CD4-positive, alpha-beta memory T cell (primary cell): ENCODE results near the gene SGIP1. TPM values are rescaled to one million over a fixed set of nuclear protein-coding genes. Genes with fewer than 3 reads are reported as not detected.

Source experiments
- CTCF ChIA-PET: fragments of 350-600 bp; sonication (Branson Sonifier 250); formaldehyde crosslinking; loops from one replicate; lab custom pipeline; 2021; ENCODE audit warnings: inconsistent platforms; ENCODE audit not compliant: partially characterized antibody; lab: Charles Lee
- POLR2A ChIA-PET: fragments of 350-600 bp; sonication (Branson Sonifier 250); formaldehyde crosslinking; loops from one replicate; lab custom pipeline; 2021; ENCODE audit not compliant: partially characterized antibody; lab: Charles Lee
- DNase-seq, 5 donors: peaks; one replicate each; pipeline versions ENCODE4 v3.0.0 to v3.0.0-alpha.2; 2020 to 2022; ENCODE audit warnings: mixed read lengths in 1 of 5
- H3K27ac ChIP-seq: one replicate; pipeline ENCODE4 v1.7.0; 2013; ENCODE audit warnings: low read depth, low read length
- H3K27me3 ChIP-seq: 2 replicates; pipeline ENCODE4 v1.7.0; 2013; ENCODE audit warnings: mild to moderate bottlenecking, low read length, moderate library complexity; ENCODE audit not compliant: insufficient read depth
- H3K36me3 ChIP-seq: 2 replicates; pipeline ENCODE4 v1.7.0; 2013; ENCODE audit warnings: mild to moderate bottlenecking, low read length, moderate library complexity; ENCODE audit not compliant: insufficient read depth
- H3K4me1 ChIP-seq: 2 replicates; pipeline ENCODE4 v1.7.0; 2013; ENCODE audit warnings: mild to moderate bottlenecking, low read length, moderate library complexity; ENCODE audit not compliant: insufficient read depth
- H3K4me3 ChIP-seq, 2 donors: one replicate each; pipeline ENCODE4 v1.7.0; 2013; ENCODE audit warnings: low read length in 2 of 2, mild to moderate bottlenecking in 1 of 2
- H3K9me3 ChIP-seq, 2 donors: one replicate each; pipeline ENCODE4 v1.7.0; 2013; ENCODE audit warnings: low read length in 2 of 2, control low read depth in 1 of 2; ENCODE audit not compliant: control insufficient read depth in 1 of 2
- H3K27ac Mint-ChIP-seq, 7 donors: one replicate each; pipeline ENCODE4 v1.8.0; 2020 to 2021; ENCODE audit warnings: mixed read lengths in 7 of 7, mild to moderate bottlenecking in 6 of 7, inconsistent platforms in 3 of 7, moderate library complexity in 3 of 7
- H3K27me3 Mint-ChIP-seq, 2 donors: one replicate each; pipeline ENCODE4 v1.8.0; 2020 to 2021; ENCODE audit warnings: mixed read lengths in 2 of 2
- H3K36me3 Mint-ChIP-seq, 2 donors: one replicate each; pipeline ENCODE4 v1.8.0; 2020 to 2021; ENCODE audit warnings: mixed read lengths in 2 of 2, inconsistent platforms in 1 of 2, mild to moderate bottlenecking in 1 of 2
- H3K4me1 Mint-ChIP-seq, 4 donors: one replicate each; pipeline ENCODE4 v1.8.0; 2020 to 2021; ENCODE audit warnings: mixed read lengths in 4 of 4, mild to moderate bottlenecking in 1 of 4
- H3K4me3 Mint-ChIP-seq, 8 donors: one replicate each; pipeline ENCODE4 v1.8.0; 2020 to 2021; ENCODE audit warnings: mixed read lengths in 8 of 8, mild to moderate bottlenecking in 7 of 8, moderate library complexity in 6 of 8, inconsistent platforms in 3 of 8
- H3K9me3 Mint-ChIP-seq, 8 donors: one replicate each; pipeline ENCODE4 v1.8.0; 2020 to 2021; ENCODE audit warnings: mixed read lengths in 8 of 8, mild to moderate bottlenecking in 5 of 8, inconsistent platforms in 3 of 8, moderate library complexity in 1 of 8
- intact Hi-C: fragments of 100-400 bp; cut with micrococcal nuclease; formaldehyde crosslinking; loops from one replicate; pipeline ENCODE4 v1.15.1; 2023
- polyA plus RNA-seq, 2 donors: library from polyadenylated mRNA; unstranded; fragments of 300-500 nt; fragmentation: Illumina TruSeq; gene quantifications; one replicate each; pipeline ENCODE4 v1.2.3, GENCODE V29; 2021
- total RNA-seq, 2 experiments: library from RNA; stranded (reverse); gene quantifications; one replicate each; pipeline ENCODE4 v1.2.3, GENCODE V29; 2021

The SGIP1 gene
- total and polyA plus RNA-seq, 4 experiments from 2014 or later = not detected

- CTCF ChIA-PET = interaction anchor here (0.5 to 8.0 kb wide), 18 partner anchors 7 to 888 kb away, joined by 3 to 95 read pairs (median 3); partner anchors contain the start of genes DNAI4, IL23R and MIER1
- H3K9me3 Mint-ChIP-seq = no peaks in the 10 kb centered on the region
- no peaks in the 10 kb centered on the region for H3K9me3 ChIP-seq
- H3K27ac ChIP-seq = no peak overlapping the region
- peaks cover 13 to 17% (median 15%) of the 10 kb centered on the region in 4 donors for H3K4me1 Mint-ChIP-seq
- no peak overlapping the region for H3K4me3 Mint-ChIP-seq
- peak; percentile 53 to 59 (median 54) for DNase-seq
- intact Hi-C loops = loop anchor here (1.0 to 10.0 kb wide), 8 partner anchors 166 to 735 kb away; partner anchors contain the start of genes SERBP1 and SLC35D1
- H3K27ac Mint-ChIP-seq = no peak overlapping the region
- POLR2A ChIA-PET = interaction anchor here (0.5 to 1.9 kb wide), 4 partner anchors 160 to 384 kb away, joined by 3 to 5 read pairs (median 4); partner anchors contain the start of genes DNAI4 and MIER1
- H3K4me1 ChIP-seq = peaks cover 13% of the 10 kb centered on the region
- H3K4me3 ChIP-seq = no peak overlapping the region
- H3K36me3 ChIP-seq = no peaks in the 10 kb centered on the region
- H3K27me3 Mint-ChIP-seq = no peaks in the 10 kb centered on the region
- H3K36me3 Mint-ChIP-seq = no peaks in the 10 kb centered on the region
- no peaks in the 10 kb centered on the region for H3K27me3 ChIP-seq
These were observed 231.1 kb downstream of the SGIP1 start for GRCh38 chr1:66764994-66765578.

GRCh38 chr1:66767626-66768025 is 233.7 kb downstream of the SGIP1 start:
- ChIA-PET CTCF (interaction anchor here (1.0 to 8.0 kb wide), 3 partner anchors 10 to 445 kb away, joined by 3 to 95 read pairs (median 4); no protein-coding TSS in a partner anchor), POLR2A (no interaction called here)
- no peak for DNase-seq

DNA sequence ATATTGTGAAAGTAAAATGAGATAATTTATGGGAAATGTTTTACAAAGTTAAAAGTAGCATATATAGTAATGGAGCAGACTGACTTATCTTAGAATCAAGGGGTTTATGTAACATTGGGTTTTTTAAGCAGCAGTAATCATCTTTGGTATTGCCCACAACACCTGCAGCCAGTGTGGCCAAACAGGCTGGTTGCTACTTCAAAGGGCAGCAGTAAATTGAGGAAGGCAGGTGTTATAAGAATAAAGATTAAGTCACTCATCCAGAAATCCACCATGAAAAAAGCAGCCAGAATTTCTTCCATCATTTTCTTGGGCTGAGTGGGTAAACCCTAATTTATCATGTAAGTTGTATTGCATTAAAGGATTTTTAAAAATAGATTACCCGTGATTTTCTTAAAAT is 235.0 kb downstream of the SGIP1 start:
- Histone ChIP-seq H3K36me3 (no peaks in the 10 kb centered on the region), H3K9me3 (no peaks in the 10 kb centered on the region), H3K4me3 (no peak overlapping the region), H3K4me1 (peaks cover 22% of the 10 kb centered on the region), H3K27me3 (no peaks in the 10 kb centered on the region), H3K27ac (no peak overlapping the region)
- peak overlapping the region in 7 of 8 donors; percentile 36 to 88 (median 83) for H3K4me3 Mint-ChIP-seq
- no peaks in the 10 kb centered on the region for H3K9me3 Mint-ChIP-seq
- H3K27ac Mint-ChIP-seq = peak overlapping the region in 4 of 7 donors; percentile 68 to 91 (median 80)
- ChIA-PET POLR2A (interaction anchor here (1.3 to 1.7 kb wide), 2 partner anchors 156 to 162 kb away, joined by 10 read pairs; partner anchors contain the start of genes DNAI4 and MIER1), CTCF (interaction anchor here (1.1 to 1.6 kb wide), 6 partner anchors 11 to 441 kb away, joined by 3 to 8 read pairs (median 6); no protein-coding TSS in a partner anchor)
- no peaks in the 10 kb centered on the region for H3K27me3 Mint-ChIP-seq
- no peaks in the 10 kb centered on the region for H3K36me3 Mint-ChIP-seq
- no peak for DNase-seq
- intact Hi-C loops = loop anchor here (5.0 to 10.0 kb wide), 3 partner anchors 213 to 666 kb away; partner anchors contain the start of genes SERBP1 and SLC35D1
- peaks cover 19 to 28% (median 24%) of the 10 kb centered on the region in 4 donors for H3K4me1 Mint-ChIP-seq

More at GRCh38 chr1:66767626-66768025, 233.7 kb downstream of the SGIP1 start:
- no peak overlapping the region for H3K27ac Mint-ChIP-seq
- H3K36me3 Mint-ChIP-seq = no peaks in the 10 kb centered on the region
- Histone ChIP-seq H3K9me3 (no peaks in the 10 kb centered on the region), H3K27me3 (no peaks in the 10 kb centered on the region), H3K27ac (no peak overlapping the region), H3K4me3 (no peak overlapping the region), H3K36me3 (no peaks in the 10 kb centered on the region), H3K4me1 (peaks cover 22% of the 10 kb centered on the region)
- H3K4me3 Mint-ChIP-seq = no peak overlapping the region
- peaks cover 19 to 28% (median 24%) of the 10 kb centered on the region in 4 donors for H3K4me1 Mint-ChIP-seq
- H3K9me3 Mint-ChIP-seq = no peaks in the 10 kb centered on the region
- intact Hi-C loops = loop anchor here (5.0 to 10.0 kb wide), 3 partner anchors 215 to 667 kb away; partner anchors contain the start of genes SERBP1 and SLC35D1
- no peaks in the 10 kb centered on the region for H3K27me3 Mint-ChIP-seq

GRCh38 chr1:66769512-66770229 is 235.7 kb downstream of the SGIP1 start:
- intact Hi-C loops = loop anchor here (2.0 to 10.0 kb wide), 4 partner anchors 155 to 665 kb away; partner anchors contain the start of genes DNAI4, MIER1, SERBP1 and SLC35D1
- Mint-ChIP-seq H3K27me3 (no peaks in the 10 kb centered on the region), H3K9me3 (no peaks in the 10 kb centered on the region), H3K4me1 (peaks cover 19 to 28% (median 24%) of the 10 kb centered on the region in 4 donors), H3K4me3 (peak overlapping the region; percentile 73 to 88 (median 82)), H3K27ac (peak overlapping the region; percentile 13 to 91 (median 70)), H3K36me3 (no peaks in the 10 kb centered on the region)
- Histone ChIP-seq H3K36me3 (no peaks in the 10 kb centered on the region), H3K27me3 (no peaks in the 10 kb centered on the region), H3K4me3 (peak overlapping the region; percentile 29 to 66), H3K27ac (peak overlapping the region; percentile 40), H3K4me1 (peaks cover 22% of the 10 kb centered on the region), H3K9me3 (no peaks in the 10 kb centered on the region)
- POLR2A ChIA-PET = interaction anchor here (0.6 to 1.7 kb wide), 3 partner anchors 155 to 469 kb away, joined by 3 to 10 read pairs (median 10); partner anchors contain the start of genes DNAI4 and MIER1
- peak; percentile 36 to 56 (median 43) for DNase-seq
- CTCF ChIA-PET = interaction anchor here (1.1 to 1.6 kb wide), 6 partner anchors 10 to 441 kb away, joined by 3 to 8 read pairs (median 6); no protein-coding TSS in a partner anchor

DNA sequence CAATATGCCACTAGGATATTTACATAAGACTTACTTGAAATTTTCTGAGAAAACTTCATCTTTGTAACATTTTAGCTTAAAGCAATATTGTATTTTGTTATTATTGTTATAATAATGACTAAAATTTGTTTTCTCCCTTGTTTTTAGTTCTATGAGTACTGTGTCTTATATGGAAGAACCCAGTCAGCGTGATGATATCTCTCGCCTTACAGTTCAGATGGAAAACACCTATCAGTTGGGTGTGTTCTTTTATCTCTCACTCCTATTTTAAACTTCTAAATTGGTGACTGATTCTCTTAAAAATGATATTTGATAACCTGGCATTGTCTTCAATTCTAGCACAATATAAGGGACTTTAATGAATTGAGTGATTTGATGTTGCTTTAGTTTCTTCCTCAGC is 236.3 kb downstream of the SGIP1 start:
- H3K27me3 ChIP-seq = no peaks in the 10 kb centered on the region
- no peaks in the 10 kb centered on the region for H3K9me3 ChIP-seq
- no peak for DNase-seq
- peak overlapping the region; percentile 13 to 91 (median 70) for H3K27ac Mint-ChIP-seq
- no peaks in the 10 kb centered on the region for H3K27me3 Mint-ChIP-seq
- no peaks in the 10 kb centered on the region for H3K9me3 Mint-ChIP-seq
- CTCF ChIA-PET = interaction anchor here (1.1 to 1.6 kb wide), 6 partner anchors 9 to 440 kb away, joined by 3 to 8 read pairs (median 6); no protein-coding TSS in a partner anchor
- H3K4me3 ChIP-seq = peak overlapping the region; percentile 29 to 66
- peaks cover 18 to 28% (median 23%) of the 10 kb centered on the region in 4 donors for H3K4me1 Mint-ChIP-seq
- intact Hi-C loops = loop anchor here (2.0 kb wide), 1 partner anchor 155 kb away; the partner anchor contains the start of genes DNAI4 and MIER1
- POLR2A ChIA-PET = interaction anchor here (0.6 to 1.7 kb wide), 3 partner anchors 155 to 469 kb away, joined by 3 to 10 read pairs (median 10); partner anchors contain the start of genes DNAI4 and MIER1
- no peaks in the 10 kb centered on the region for H3K36me3 Mint-ChIP-seq
- peak overlapping the region; percentile 40 for H3K27ac ChIP-seq
- H3K36me3 ChIP-seq = no peaks in the 10 kb centered on the region
- H3K4me1 ChIP-seq = peaks cover 22% of the 10 kb centered on the region
- H3K4me3 Mint-ChIP-seq = peak overlapping the region; percentile 43 to 88 (median 82)

DNA sequence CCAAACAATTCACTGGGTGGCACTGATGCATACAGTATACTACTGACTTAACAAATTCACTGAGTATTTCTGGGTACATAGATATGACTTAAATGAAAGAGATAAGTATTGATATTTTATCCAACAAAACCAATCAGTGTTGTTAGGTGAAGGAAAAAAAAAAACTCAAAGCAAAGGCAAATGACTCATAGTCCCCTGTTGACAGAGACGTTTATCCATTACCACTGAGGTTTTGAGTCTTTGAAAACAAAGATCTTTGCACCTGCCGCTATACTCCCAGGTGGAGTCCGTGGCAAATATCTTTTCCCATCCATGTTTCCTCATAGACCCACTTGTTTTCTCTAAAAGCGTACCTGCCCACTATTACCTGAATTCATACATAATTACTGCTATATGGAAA is 236.7 kb downstream of the SGIP1 start:
- H3K36me3 Mint-ChIP-seq = no peaks in the 10 kb centered on the region
- intact Hi-C loops = loop anchor here (2.0 kb wide), 1 partner anchor 154 kb away; the partner anchor contains the start of genes DNAI4 and MIER1
- H3K4me1 Mint-ChIP-seq = peaks cover 18 to 28% (median 23%) of the 10 kb centered on the region in 4 donors
- H3K4me3 ChIP-seq = no peak overlapping the region
- no peak for DNase-seq
- H3K4me1 ChIP-seq = peaks cover 22% of the 10 kb centered on the region
- POLR2A ChIA-PET = interaction anchor here (1.7 kb wide), 1 partner anchor 160 kb away, joined by 10 read pairs; no protein-coding TSS in a partner anchor
- H3K9me3 ChIP-seq = no peaks in the 10 kb centered on the region
- no peaks in the 10 kb centered on the region for H3K27me3 ChIP-seq
- H3K27me3 Mint-ChIP-seq = peaks cover 0 to 2% of the 10 kb centered on the region in 2 donors
- H3K4me3 Mint-ChIP-seq = peak overlapping the region in 6 of 8 donors; percentile 53 to 88 (median 80)
- peak overlapping the region in 3 of 7 donors; percentile 1 to 91 (median 68) for H3K27ac Mint-ChIP-seq
- H3K36me3 ChIP-seq = no peaks in the 10 kb centered on the region
- CTCF ChIA-PET = interaction anchor here (0.6 to 1.6 kb wide), 3 partner anchors 9 to 539 kb away, joined by 3 to 8 read pairs (median 6); no protein-coding TSS in a partner anchor
- no peak overlapping the region for H3K27ac ChIP-seq
- H3K9me3 Mint-ChIP-seq = no peaks in the 10 kb centered on the region
